Transverse colon (tissue), 4 donors: ENCODE measurements around the gene CLSTN1. TPM values are rescaled to one million over a fixed set of nuclear protein-coding genes. Genes with fewer than 3 reads are reported as not detected.

ENCODE experiments used
- DNase-seq: peaks from one replicate; pipeline ENCODE4 v3.0.0-alpha.2; 2019
- H3K27ac ChIP-seq, 4 donors: fragments of 200-600 bp; sonication (generic); 2 replicates each; pipeline ENCODE4 v1.5.1; 2016 to 2018; ENCODE audit warnings: inconsistent platforms in 4 of 4
- H3K27me3 ChIP-seq: fragments of 200-600 bp; sonication (generic); 2 replicates; pipeline ENCODE4 v1.5.1; 2017; ENCODE audit warnings: inconsistent platforms
- H3K36me3 ChIP-seq, 4 donors: fragments of 200-600 bp; sonication (generic); 2 replicates each; pipeline ENCODE4 v1.5.1; 2017 to 2019; ENCODE audit warnings: inconsistent platforms in 4 of 4
- H3K4me1 ChIP-seq, 4 donors: fragments of 200-600 bp; sonication (generic); 2 replicates each; pipeline ENCODE4 v1.5.1; 2017 to 2020; ENCODE audit warnings: inconsistent platforms in 4 of 4
- H3K4me3 ChIP-seq, 4 donors: fragments of 200-600 bp; sonication (generic); 1 replicate in 1 of 4; 2 replicates in 3 of 4; pipeline versions ENCODE4 v1.5.1 to v1.6.1; 2017 to 2019; ENCODE audit warnings: inconsistent platforms in 4 of 4
- H3K9me3 ChIP-seq, 2 donors: fragments of 200-600 bp; sonication (generic); 2 replicates each; pipeline ENCODE4 v1.5.1; 2017 to 2019; ENCODE audit warnings: inconsistent platforms in 2 of 2
- CTCF ChIP-seq, 5 experiments: fragments of 200-600 bp in 3 of 5; fragments of 450-650 bp in 2 of 5; sonication (generic) in 3 of 5; IDR thresholded peaks; 1 replicate in 2 of 5; 2 replicates in 3 of 5; pipeline ENCODE4 v1.5.1; 2016 to 2017; ENCODE audit warnings: antibody characterized with exemption in 5 of 5, inconsistent platforms in 3 of 5, mild to moderate bottlenecking in 2 of 5, moderate library complexity in 1 of 5
- EP300 ChIP-seq: sonication (generic); formaldehyde crosslinking; IDR thresholded peaks from one replicate; pipeline ENCODE4 v1.6.1; 2017; ENCODE audit warnings: antibody characterized with exemption, low read depth
- POLR2A ChIP-seq: fragments of 450-650 bp; IDR thresholded peaks from one replicate; pipeline ENCODE4 v1.6.1; 2016; ENCODE audit warnings: antibody characterized with exemption, mild to moderate bottlenecking, moderate library complexity
- POLR2AphosphoS5 ChIP-seq, 3 donors: sonication (generic); formaldehyde crosslinking; IDR thresholded peaks; one replicate each; pipeline ENCODE4 v1.6.1; 2016; ENCODE audit warnings: antibody characterized with exemption in 3 of 3
- WGBS, 2 donors: methylation state at CpG; one replicate each; pipeline ENCODE4 v1.1.5; 2018; ENCODE audit warnings: low coverage in 1 of 2; 5-methylcytosine and 5-hydroxymethylcytosine counted together
- in situ Hi-C, 4 donors: fragments of 200-750 bp; cut with MboI; loops; one replicate each; pipeline versions ENCODE4 v1.15.0 to v1.15.1; 2017; ENCODE audit warnings: low sequenced_read_pairs in 3 of 4, low pct_ligation_motif_present in 1 of 4, low pct_unique_long_range_greater_than_20kb in 1 of 4
- intact Hi-C: fragments of 100-400 bp; cut with DNase I; formaldehyde crosslinking; loops from one replicate; pipeline ENCODE4 v1.15.1; 2023; ENCODE audit warnings: low total_unique reads
- total RNA-seq, 4 donors: library from RNA; depleted of rRNA; stranded (reverse); fragments of >200 nt; gene quantifications; one replicate each; pipeline ENCODE4 v1.1.0, GENCODE V29; 2016

Gene CLSTN1
- total RNA-seq, 4 donors from 2014 or later, result 118 to 191 (median 143) TPM

- no peaks in the 10 kb centered on the region for H3K9me3 ChIP-seq
- H3K27me3 ChIP-seq, result no peaks in the 10 kb centered on the region
- in situ Hi-C loops (no loop called here), intact Hi-C loops (no loop called here)
- WGBS, 2 donors, result 98% methylated on average over 6 of the region's 6 CpGs; no CpG with 5 or more reads in 1 of the 2 donors
- no peaks in the 10 kb centered on the region for H3K36me3 ChIP-seq
- DNase-seq, result no peak
- no peak for TF ChIP-seq POLR2A
- TF ChIP-seq POLR2AphosphoS5 (IDR thresholded peaks at IDR 0.05), result no peak
- no peaks in the 10 kb centered on the region for H3K4me1 ChIP-seq
- no peak overlapping the region for H3K4me3 ChIP-seq
- no peak overlapping the region for H3K27ac ChIP-seq
Observed at GRCh38 chr1:9760824-9761223, 62.9 kb downstream of the CLSTN1 start.

DNA sequence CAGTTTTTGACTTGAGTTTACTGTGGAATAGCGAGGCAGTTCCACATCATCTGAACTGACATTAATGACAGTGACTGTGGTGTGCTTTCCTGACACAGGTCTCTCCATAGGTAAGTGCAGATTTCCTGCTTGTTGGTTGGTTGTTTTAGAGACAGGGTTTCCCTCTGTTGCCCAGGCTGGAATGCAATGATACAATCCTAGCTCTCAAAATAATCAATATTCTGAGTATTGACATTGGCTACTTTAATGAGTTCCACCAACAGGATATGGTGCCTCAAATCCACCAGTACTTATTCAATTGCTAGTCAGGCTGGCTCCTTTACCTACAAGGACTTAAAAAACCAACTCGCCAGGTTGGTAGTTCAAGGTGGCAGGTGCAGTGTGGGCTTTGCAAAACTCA, 63.8 kb downstream of the CLSTN1 start:
- TF ChIP-seq EP300 (no peak), POLR2A (no peak), POLR2AphosphoS5 (IDR thresholded peaks at IDR 0.05) (no peak), CTCF (IDR thresholded peaks at IDR 0.05) (no peak)
- H3K27ac ChIP-seq, result no peak overlapping the region
- in situ Hi-C loops (no loop called here), intact Hi-C loops (no loop called here)
- no peaks in the 10 kb centered on the region for H3K9me3 ChIP-seq
- 83 to 88% methylated on average over 1 to 2 of the region's 2 CpGs for WGBS, 2 donors
- H3K27me3 ChIP-seq, result no peaks in the 10 kb centered on the region
- no peak for DNase-seq
- H3K4me3 ChIP-seq, result no peak overlapping the region
- no peaks in the 10 kb centered on the region for H3K4me1 ChIP-seq
- no peaks in the 10 kb centered on the region for H3K36me3 ChIP-seq

DNA sequence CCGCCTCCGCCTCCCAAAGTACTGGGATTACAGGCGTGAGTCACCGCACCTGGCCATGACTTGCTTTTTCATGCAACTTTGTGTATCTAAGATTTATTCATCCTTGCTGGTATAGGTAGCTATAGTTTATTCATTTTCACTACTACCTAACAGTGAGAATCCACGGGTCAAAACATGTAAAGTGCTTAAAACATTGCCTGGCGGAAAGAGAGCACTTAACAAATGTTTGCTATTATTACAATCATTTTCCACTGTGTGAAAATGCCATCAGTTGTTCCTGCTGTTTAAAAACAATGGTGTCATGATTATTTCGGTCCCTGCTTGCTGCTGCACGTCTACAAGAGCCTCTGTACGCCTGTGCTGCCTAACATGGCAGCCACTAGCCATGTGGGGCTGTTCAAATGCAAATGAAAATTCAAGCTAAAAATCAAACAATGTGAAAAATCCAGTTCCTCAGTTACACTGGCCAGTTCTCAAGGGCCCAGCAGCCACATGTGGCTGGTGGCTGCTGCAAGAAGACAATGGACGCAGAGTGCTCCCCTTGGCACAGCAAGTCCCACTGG, 65.1 kb downstream of the CLSTN1 start:
- no peak for DNase-seq
- Histone ChIP-seq H3K4me3 (no peak overlapping the region), H3K27ac (no peak overlapping the region), H3K4me1 (no peaks in the 10 kb centered on the region), H3K9me3 (no peaks in the 10 kb centered on the region), H3K27me3 (no peaks in the 10 kb centered on the region), H3K36me3 (peaks cover 0 to 11% (median 0%) of the 10 kb centered on the region in 4 donors)
- WGBS, 2 donors, result 91 to 98% methylated on average over 6 to 10 of the region's 10 CpGs
- TF ChIP-seq CTCF (IDR thresholded peaks at IDR 0.05) (no peak), POLR2A (no peak), POLR2AphosphoS5 (IDR thresholded peaks at IDR 0.05) (no peak), EP300 (no peak)
- in situ Hi-C loops, result no loop called here
- intact Hi-C loops, result no loop called here

DNA sequence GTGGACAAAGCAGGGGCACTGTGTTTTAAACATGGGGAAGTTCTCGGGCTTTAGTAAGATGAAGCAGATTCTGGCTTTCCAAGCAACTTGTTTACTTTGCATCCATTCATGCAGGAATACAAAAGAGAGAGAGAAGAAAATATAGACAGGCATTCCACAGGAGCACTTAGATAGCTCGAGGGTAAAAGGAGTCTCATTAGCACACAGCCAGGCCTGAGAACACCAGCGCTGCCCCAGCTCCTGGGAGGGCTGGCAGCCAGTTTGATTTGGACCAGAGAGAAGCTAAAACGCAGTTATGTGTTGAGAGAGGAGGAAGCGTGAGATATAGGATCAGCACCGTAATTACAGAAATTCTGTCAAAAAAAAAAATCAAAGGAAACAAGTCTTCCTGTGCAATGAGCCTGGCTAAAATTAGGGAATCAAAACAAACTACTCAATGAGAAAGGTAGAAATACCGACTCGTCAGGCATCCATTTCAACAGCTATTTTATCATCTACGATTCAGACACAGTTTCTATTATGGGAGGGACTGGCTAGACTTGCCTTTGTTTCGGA, 68.2 kb downstream of the CLSTN1 start:
- in situ Hi-C loops, result no loop called here
- no peaks in the 10 kb centered on the region for H3K4me1 ChIP-seq
- H3K27me3 ChIP-seq, result no peaks in the 10 kb centered on the region
- H3K4me3 ChIP-seq, result no peak overlapping the region
- peaks cover 0 to 27% (median 5%) of the 10 kb centered on the region in 4 donors for H3K36me3 ChIP-seq
- intact Hi-C loops, result no loop called here
- DNase-seq, result no peak
- 79 to 83% methylated on average over 10 of the region's 10 CpGs for WGBS, 2 donors
- TF ChIP-seq POLR2AphosphoS5 (IDR thresholded peaks at IDR 0.05), result no peak
- no peak for TF ChIP-seq CTCF (IDR thresholded peaks at IDR 0.05)
- no peak for TF ChIP-seq POLR2A
- TF ChIP-seq EP300, result no peak
- no peaks in the 10 kb centered on the region for H3K9me3 ChIP-seq
- no peak overlapping the region for H3K27ac ChIP-seq

DNA sequence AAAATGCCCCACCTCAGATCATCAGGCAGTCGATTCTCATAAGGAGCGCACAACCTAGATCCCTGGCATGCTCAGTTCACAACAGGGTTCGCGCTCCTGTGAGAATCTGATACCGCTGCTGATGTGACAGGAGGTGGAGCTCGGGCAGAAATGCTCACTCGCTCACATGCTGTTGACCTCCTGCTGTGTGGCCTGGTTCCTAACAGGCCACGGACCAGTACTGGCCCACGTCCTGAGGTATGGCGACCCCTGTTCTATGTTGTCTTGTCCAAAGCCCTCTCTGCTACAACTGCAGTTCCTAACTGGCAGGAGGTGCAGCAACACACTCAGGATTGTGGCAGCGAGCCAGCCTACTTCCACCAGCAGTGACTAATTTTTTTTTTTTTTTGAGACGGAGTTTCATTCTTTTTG, 70.6 kb downstream of the CLSTN1 start:
- H3K4me1 ChIP-seq, result no peaks in the 10 kb centered on the region
- no peak overlapping the region for H3K27ac ChIP-seq
- in situ Hi-C loops (no loop called here), intact Hi-C loops (no loop called here)
- H3K27me3 ChIP-seq, result no peaks in the 10 kb centered on the region
- 64 to 86% methylated on average over 2 to 12 of the region's 12 CpGs for WGBS, 2 donors
- TF ChIP-seq CTCF (IDR thresholded peaks at IDR 0.05), result no peak
- TF ChIP-seq POLR2A, result no peak
- TF ChIP-seq POLR2AphosphoS5 (IDR thresholded peaks at IDR 0.05), result no peak
- TF ChIP-seq EP300, result no peak
- no peaks in the 10 kb centered on the region for H3K9me3 ChIP-seq
- no peak for DNase-seq
- peaks cover 0 to 44% (median 13%) of the 10 kb centered on the region in 4 donors for H3K36me3 ChIP-seq
- H3K4me3 ChIP-seq, result no peak overlapping the region
